HG02678 (cell line): ENCODE measurements around the gene SLC9A5.

Experiments used
- ATAC-seq: cut with Tn5 transposase; IDR thresholded peaks from one replicate; pipeline ENCODE4 v1.9.1; 2021; ENCODE audit warnings: mild to moderate bottlenecking, moderate library complexity; ENCODE audit not compliant: unreplicated experiment

Gene SLC9A5

DNA sequence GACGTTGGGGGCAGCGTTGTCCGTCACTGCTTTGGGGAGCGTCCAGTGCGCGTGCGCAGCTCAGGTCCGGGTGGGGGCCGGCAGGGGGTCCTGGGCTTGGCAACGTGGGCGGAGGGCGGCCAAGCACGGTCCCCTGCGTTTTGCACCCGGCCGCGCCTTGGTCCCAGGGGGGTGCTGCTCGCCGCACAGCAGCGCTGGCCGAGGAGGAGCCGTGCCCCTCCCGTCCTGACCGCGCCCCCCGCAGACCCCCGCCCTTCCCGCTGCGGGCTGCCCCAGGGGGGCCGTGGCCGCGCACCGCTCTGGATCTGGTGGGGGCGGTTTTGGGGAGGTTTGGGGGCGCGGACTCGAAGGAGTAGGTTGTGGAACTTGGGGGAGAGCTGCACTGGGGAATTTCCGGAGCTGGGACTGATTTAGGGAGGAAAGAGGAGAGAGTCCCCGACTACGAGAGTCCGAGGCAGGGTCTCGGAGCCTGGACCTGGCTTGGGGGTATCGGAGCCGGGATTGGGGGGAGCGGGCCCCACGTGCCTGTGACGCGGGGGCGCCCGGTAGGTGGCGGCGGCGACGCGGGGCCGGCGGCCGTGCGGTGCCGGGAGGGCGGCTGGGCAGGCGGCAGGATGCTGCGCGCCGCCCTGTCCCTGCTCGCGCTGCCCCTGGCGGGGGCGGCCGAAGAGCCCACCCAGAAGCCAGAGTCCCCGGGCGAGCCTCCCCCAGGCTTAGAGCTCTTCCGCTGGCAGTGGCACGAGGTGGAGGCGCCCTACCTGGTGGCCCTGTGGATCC lies at the start of gene SLC9A5:
Gene SLC9A5, plus strand, starts transcription at position 579 of the 777 bp plus-strand sequence. Its CDS starts 36 bp downstream, at position 615.
- ATAC-seq: no peak

GRCh38 chr16:67199011-67199807 lies 49.6 kb upstream of the SLC9A5 start, which contains the start of gene ELMO3:
Gene ELMO3 (plus strand): TSS chr16:67199131. CDS start chr16:67199327, 196 bp downstream.
- no peak for ATAC-seq

- no peak for ATAC-seq
These were observed 49.0 kb upstream of the SLC9A5 start for GRCh38 chr16:67199808-67200198.

GRCh38 chr16:67200491-67200890 lies 48.3 kb upstream of the SLC9A5 start:
- no peak for ATAC-seq

- no peak for ATAC-seq
These were observed 47.1 kb upstream of the SLC9A5 start for GRCh38 chr16:67201411-67202345.

DNA sequence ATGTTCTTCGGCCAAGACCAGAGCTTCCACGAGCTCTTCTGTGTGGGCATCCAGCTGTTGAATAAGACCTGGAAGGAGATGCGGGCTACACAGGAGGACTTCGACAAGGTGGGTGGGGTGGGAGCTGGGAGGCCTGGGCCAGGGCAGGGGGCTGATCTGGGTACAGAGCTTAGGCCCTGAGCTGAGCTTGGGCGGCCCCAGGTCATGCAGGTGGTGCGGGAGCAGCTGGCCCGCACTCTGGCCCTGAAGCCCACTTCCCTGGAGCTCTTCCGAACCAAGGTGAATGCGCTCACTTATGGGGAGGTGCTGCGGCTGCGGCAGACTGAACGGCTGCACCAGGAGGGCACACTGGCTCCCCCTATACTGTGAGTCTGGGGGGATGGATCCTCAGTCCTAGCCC lies 46.4 kb upstream of the SLC9A5 start:
- ATAC-seq: no peak

DNA sequence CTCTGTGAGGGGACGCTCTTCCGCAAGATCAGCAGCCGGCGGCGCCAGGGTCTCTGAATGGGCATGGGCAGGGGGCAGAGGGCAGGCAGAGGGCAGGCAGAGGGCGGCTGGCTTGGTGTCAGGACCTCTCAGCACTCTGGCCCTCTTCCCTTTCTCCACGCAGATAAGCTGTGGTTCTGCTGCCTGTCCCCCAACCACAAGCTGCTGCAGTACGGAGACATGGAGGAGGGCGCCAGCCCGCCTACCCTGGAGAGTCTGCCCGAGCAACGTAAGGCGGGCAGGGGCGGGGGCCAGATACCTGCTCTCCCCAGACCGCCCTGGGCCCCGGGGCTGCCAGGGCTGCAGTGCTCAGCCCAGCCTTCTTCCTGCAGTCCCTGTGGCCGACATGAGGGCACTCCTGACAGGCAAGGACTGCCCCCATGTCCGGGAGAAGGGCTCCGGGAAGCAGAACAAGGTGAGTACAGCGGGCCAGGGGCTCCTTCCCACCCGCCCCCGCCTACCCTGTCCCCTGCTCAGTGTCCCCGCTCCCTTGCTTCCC lies 45.8 kb upstream of the SLC9A5 start:
- ATAC-seq: no peak

DNA sequence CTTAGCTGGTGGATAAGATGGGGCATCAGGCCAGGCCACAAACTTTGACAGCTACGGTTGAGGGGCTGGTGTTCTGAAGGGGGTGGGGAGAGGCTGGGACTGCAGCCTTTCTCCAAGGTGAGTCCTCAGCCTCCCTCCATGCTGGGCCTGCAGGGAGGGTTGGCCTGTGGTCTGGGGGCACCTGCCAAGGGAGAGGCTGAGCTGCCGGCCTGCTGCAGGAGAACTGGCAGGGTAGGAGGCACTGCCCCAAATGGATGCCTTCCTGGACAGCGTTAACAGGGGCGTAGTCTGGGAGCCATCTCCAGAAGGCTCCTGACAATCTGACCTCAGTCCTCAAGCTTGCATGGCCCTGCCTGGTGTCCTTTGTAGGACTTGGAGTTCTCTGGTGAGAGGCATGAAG lies 44.7 kb upstream of the SLC9A5 start:
- ATAC-seq: no peak

- ATAC-seq: no peak
These were observed 42.5 kb upstream of the SLC9A5 start for GRCh38 chr16:67206129-67206837.

GRCh38 chr16:67206838-67207248 lies 41.9 kb upstream of the SLC9A5 start:
- no peak for ATAC-seq

GRCh38 chr16:67207249-67208091 lies 41.3 kb upstream of the SLC9A5 start:
- ATAC-seq: no peak

DNA sequence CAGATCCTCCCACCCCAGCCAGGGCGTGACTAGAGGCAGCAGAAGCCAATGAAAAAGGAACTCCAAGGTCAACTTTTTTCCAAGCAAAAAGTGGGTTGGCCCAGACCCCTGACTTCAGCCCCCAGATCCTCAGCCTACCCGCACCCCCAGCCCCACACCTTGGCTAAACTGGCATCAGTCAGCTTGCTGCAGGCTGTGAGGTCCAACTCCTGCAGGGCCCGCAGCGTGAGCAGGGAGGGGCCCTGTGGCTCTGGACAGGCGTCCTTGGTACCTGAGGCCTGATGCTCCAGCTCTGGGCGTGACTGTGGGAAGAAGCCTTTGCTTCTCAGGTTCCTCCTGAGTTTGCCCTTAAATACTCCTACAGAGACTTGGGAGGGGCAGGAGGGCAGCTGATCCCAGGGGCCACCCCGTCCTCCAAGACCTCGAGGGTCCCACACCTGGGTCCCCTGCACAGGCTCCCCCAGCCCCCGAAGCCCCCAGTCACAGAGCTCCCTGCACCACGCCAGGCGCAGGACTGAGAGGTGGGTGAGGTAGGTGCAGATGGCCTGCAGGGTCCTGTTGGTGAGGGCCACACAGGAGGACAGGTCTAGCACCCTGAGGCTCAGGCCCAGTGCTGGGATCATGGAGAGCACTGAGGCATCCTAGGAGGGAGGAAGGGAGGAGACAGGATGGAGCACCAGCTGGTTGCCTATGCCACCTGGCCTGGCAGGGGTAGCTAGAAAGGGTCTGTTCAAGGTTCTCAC lies 40.5 kb upstream of the SLC9A5 start:
- ATAC-seq: no peak

DNA sequence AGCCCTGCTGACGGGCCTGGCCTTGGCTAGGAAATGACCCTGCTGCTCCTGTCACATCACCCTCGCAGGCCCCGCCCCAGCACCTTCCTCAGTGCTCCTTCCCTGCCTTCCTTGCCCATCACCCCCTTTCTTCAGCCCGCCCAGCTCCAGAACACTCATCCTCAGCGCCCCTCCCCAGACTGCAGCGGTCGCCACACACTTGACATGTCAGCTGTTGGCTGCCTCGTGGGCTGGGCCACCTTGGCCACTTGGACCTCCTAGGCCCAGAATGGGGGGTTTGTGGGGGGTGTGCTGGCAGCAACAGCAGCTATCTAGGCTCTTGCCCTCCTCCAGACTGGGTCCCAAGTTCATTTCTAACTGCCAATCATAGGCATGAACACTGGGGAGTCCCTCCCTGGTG lies 39.2 kb upstream of the SLC9A5 start:
- no peak for ATAC-seq

DNA sequence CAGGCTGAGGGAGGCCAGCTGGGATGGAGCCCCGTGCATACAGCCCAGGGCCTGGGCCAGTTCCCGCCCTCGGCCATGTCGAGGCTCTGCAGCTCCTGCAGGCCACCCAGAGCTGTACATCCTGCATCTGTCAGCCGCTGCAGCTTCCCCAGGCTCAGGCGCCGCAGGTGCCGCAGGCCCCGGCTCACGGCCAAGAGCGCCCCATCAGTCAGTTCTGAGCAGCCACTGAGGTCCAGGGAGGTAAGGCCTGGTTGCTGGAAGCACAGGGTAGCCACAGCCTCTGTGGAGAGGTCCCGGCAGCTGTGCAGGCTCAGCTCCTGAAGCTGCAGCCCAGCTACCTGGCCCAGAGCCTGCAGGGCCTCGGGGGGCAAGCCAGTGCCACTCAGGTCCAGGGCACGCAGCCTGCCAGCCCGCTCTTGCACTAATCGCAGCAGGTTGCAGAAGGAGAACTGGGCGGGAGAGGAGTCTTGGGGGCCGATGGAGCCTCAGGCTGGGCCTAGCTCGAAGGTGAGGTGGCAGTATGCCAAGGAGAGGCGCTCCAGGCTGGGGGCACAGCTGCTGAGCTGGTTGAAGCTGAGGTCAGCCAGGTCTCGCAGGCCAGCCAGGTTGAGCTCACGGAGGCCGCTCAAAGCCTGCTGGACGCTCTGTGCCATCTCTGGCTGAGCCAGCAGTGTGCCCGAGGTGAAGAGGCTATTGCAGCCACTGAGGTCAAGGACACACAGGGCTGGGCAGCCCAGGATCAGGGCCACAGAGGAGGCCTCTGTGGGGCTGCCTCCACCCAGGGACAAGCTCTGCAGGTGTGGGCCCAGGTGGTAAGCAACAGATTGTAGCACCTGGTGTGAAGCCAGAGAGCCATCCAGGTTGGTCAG lies 38.5 kb upstream of the SLC9A5 start:
- ATAC-seq: no peak

DNA sequence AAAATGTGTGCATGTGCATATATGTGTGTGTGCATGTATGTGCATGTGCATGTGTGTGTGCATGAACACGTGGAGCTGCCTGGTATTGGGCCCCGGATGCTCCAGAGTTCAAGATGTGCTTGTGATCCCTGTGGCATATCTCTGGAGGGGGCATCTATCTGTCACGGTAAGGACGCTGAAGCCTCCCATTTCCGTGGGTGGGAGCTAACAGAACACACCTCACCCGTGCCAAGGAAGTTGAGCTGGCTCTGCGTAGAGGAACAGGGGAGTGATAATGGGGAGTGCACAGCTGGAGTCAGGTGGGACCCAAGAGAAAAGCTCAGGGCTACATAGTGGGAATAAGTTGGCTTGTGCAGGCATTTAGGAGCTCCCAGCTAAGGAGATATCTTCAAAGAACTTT lies 37.1 kb upstream of the SLC9A5 start:
- no peak for ATAC-seq

- no peak for ATAC-seq
These were observed 36.0 kb upstream of the SLC9A5 start for GRCh38 chr16:67212766-67213165.

- ATAC-seq: no peak
These were observed 35.4 kb upstream of the SLC9A5 start for GRCh38 chr16:67213197-67214019.
